Loucy (cell line): ENCODE results near the gene ACHE.

ENCODE experiments used
- EZH2phosphoT487 ChIP-seq: fragments of 200-600 bp; IDR thresholded peaks from 2 replicates; pipeline ENCODE4 v1.6.1; 2018; ENCODE audit warnings: antibody characterized with exemption, mild to moderate bottlenecking, moderate library complexity, borderline replicate concordance
- TF ChIP-seq, protein P1 (sequence below): fragments of 200-600 bp; sonication (generic); conservative IDR thresholded peaks from 2 replicates; pipeline ENCODE4 v1.5.1; 2014; ENCODE audit warnings: mild to moderate bottlenecking, antibody characterized with exemption, low read length

DNA sequence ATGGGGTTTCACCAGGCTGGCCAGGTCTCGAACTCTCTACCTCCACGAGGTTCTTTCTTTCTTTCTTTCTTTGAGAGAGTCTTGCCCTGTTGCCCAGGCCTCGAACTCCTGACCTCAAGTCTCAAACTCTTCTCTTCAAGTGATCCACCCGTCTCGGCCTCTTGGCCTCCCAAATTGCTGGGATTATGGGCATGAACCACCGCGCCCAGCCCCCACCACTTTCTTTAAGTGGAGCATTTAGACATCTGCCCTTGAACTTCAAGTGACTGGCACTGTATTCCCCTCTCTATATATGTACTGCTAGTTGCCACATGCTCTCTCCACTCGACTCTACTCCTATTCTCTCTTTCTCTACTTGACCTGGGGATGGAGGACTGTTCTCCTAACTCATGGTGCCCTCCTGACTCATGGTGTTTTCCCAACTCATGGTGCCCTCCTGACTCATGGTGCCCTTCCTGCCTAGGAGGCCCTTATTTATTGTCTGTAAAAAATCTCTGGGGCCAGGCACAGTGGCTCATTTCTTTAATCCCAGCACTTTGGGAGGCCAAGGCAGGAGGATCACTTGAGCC is 19.3 kb upstream of the ACHE start:
- TF ChIP-seq, protein P1, sequence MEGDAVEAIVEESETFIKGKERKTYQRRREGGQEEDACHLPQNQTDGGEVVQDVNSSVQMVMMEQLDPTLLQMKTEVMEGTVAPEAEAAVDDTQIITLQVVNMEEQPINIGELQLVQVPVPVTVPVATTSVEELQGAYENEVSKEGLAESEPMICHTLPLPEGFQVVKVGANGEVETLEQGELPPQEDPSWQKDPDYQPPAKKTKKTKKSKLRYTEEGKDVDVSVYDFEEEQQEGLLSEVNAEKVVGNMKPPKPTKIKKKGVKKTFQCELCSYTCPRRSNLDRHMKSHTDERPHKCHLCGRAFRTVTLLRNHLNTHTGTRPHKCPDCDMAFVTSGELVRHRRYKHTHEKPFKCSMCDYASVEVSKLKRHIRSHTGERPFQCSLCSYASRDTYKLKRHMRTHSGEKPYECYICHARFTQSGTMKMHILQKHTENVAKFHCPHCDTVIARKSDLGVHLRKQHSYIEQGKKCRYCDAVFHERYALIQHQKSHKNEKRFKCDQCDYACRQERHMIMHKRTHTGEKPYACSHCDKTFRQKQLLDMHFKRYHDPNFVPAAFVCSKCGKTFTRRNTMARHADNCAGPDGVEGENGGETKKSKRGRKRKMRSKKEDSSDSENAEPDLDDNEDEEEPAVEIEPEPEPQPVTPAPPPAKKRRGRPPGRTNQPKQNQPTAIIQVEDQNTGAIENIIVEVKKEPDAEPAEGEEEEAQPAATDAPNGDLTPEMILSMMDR: no peak
- TF ChIP-seq EZH2phosphoT487: no peak
